GM04503 (cell line): ENCODE results near the gene LRRC37A3.
A peak's percentile ranks its signal among the peaks of the same experiment; 100 is the strongest.
"Not testable (repeated sequence)": the region's sequence is repeated elsewhere in the genome, so short reads cannot be mapped to it uniquely, and the experiment has no call there.

ENCODE experiments used
- DNase-seq: peaks from one replicate; pipeline ENCODE4 v3.0.0-alpha.2; 2012; ENCODE audit warnings: low read depth

Gene LRRC37A3

GRCh38 chr17:64834060-64834459 lies 85.2 kb downstream of the LRRC37A3 start:
- DNase-seq, result peak; percentile 61

GRCh38 chr17:64830631-64831040 lies 88.6 kb downstream of the LRRC37A3 start:
- DNase-seq, result not testable (repeated sequence)

- not testable (repeated sequence) for DNase-seq
Observed at GRCh38 chr17:64829824-64830630, 89.3 kb downstream of the LRRC37A3 start.

GRCh38 chr17:64829068-64829467 lies 90.2 kb downstream of the LRRC37A3 start:
- not testable (repeated sequence) for DNase-seq

GRCh38 chr17:64818904-64819303 lies 100.4 kb downstream of the LRRC37A3 start:
- not testable (repeated sequence) for DNase-seq

- not testable (repeated sequence) for DNase-seq
Observed at GRCh38 chr17:64815833-64816198, 103.5 kb downstream of the LRRC37A3 start.

- DNase-seq, result not testable (repeated sequence)
Observed at GRCh38 chr17:64814993-64815832, 104.1 kb downstream of the LRRC37A3 start.

GRCh38 chr17:64808178-64808977 lies 110.9 kb downstream of the LRRC37A3 start:
- peak; percentile 17 for DNase-seq
